Measurements from ENCODE around the gene CALCA. TPM values are rescaled to one million over a fixed set of nuclear protein-coding genes. Genes with fewer than 3 reads are reported as not detected.
"Not testable (repeated sequence)": the region's sequence is repeated elsewhere in the genome, so short reads cannot be mapped to it uniquely, and the experiment has no call there.

CALCA gene
- total RNA-seq = not detected

GRCh38 chr11:14971865-14972580, at the start of gene CALCA:
Gene CALCA, minus strand, starts transcription at chr11:14972351. Its CDS starts 1,159 bp downstream, at chr11:14971192.
- Mint-ChIP-seq H3K4me3 (peak within 1 kb of the TSS; percentile 53), H3K36me3 (ENCODE audit: low read depth) (no peaks in the 10 kb centered on the region), H3K9me3 (no peaks in the 10 kb centered on the region), H3K4me1 (peaks cover 32% of the 10 kb centered on the region), H3K27ac (no peak within 1 kb of the TSS), H3K27me3 (peaks cover 73% of the 10 kb centered on the region)
- POLR2A ChIA-PET = no interaction called here
- no peak for DNase-seq
- CTCF ChIA-PET = interaction anchor here (1.0 kb wide), 1 partner anchor 103 kb away, joined by 3 read pairs; no protein-coding TSS in a partner anchor

- Mint-ChIP-seq H3K4me1 (no peaks in the 10 kb centered on the region), H3K36me3 (ENCODE audit: low read depth) (no peaks in the 10 kb centered on the region), H3K4me3 (no peak overlapping the region), H3K9me3 (peaks cover 27% of the 10 kb centered on the region), H3K27ac (no peak overlapping the region), H3K27me3 (peaks cover 25% of the 10 kb centered on the region)
- ChIA-PET CTCF (interaction anchor here (2.2 kb wide), 1 partner anchor 10 kb away, joined by 7 read pairs; no protein-coding TSS in a partner anchor), POLR2A (no interaction called here)
- DNase-seq = no peak
These were observed 44.0 kb upstream of the CALCA start for GRCh38 chr11:15016200-15016599.

GRCh38 chr11:15011776-15012345, 39.7 kb upstream of the CALCA start:
- ChIA-PET CTCF (interaction anchor here (1.1 kb wide), 1 partner anchor 138 kb away, joined by 3 read pairs; no protein-coding TSS in a partner anchor), POLR2A (no interaction called here)
- no peaks in the 10 kb centered on the region for H3K36me3 Mint-ChIP-seq (ENCODE audit: low read depth)
- H3K4me1 Mint-ChIP-seq = no peaks in the 10 kb centered on the region
- H3K9me3 Mint-ChIP-seq = peaks cover 12% of the 10 kb centered on the region
- no peak for DNase-seq
- H3K4me3 Mint-ChIP-seq = no peak overlapping the region
- H3K27ac Mint-ChIP-seq = no peak overlapping the region
- H3K27me3 Mint-ChIP-seq = peaks cover 43% of the 10 kb centered on the region

GRCh38 chr11:15010865-15011264, 38.7 kb upstream of the CALCA start:
- CTCF ChIA-PET = interaction anchor here (1.1 kb wide), 1 partner anchor 139 kb away, joined by 3 read pairs; no protein-coding TSS in a partner anchor

GRCh38 chr11:15006139-15006759, 34.1 kb upstream of the CALCA start:
- peak; percentile 14 for DNase-seq
- no peaks in the 10 kb centered on the region for H3K36me3 Mint-ChIP-seq (ENCODE audit: low read depth)
- ChIA-PET POLR2A (no interaction called here), CTCF (interaction anchor here (0.9 to 1.5 kb wide), 3 partner anchors 9 to 99 kb away, joined by 3 to 7 read pairs (median 6); no protein-coding TSS in a partner anchor)
- no peaks in the 10 kb centered on the region for H3K4me1 Mint-ChIP-seq
- H3K4me3 Mint-ChIP-seq = no peak overlapping the region
- H3K27me3 Mint-ChIP-seq = peaks cover 55% of the 10 kb centered on the region
- H3K27ac Mint-ChIP-seq = no peak overlapping the region
- no peaks in the 10 kb centered on the region for H3K9me3 Mint-ChIP-seq

More at GRCh38 chr11:15010865-15011264, 38.7 kb upstream of the CALCA start:
- peaks cover 5% of the 10 kb centered on the region for H3K9me3 Mint-ChIP-seq
- no peak overlapping the region for H3K27ac Mint-ChIP-seq
- DNase-seq = no peak
- H3K27me3 Mint-ChIP-seq = peaks cover 44% of the 10 kb centered on the region
- H3K36me3 Mint-ChIP-seq (ENCODE audit: low read depth) = no peaks in the 10 kb centered on the region
- H3K4me1 Mint-ChIP-seq = no peaks in the 10 kb centered on the region
- H3K4me3 Mint-ChIP-seq = no peak overlapping the region
- POLR2A ChIA-PET = no interaction called here

- H3K27ac Mint-ChIP-seq; POLR2A ChIA-PET; DNase-seq; H3K4me1 Mint-ChIP-seq; H3K9me3 Mint-ChIP-seq; H3K27me3 Mint-ChIP-seq; H3K36me3 Mint-ChIP-seq (ENCODE audit: low read depth); CTCF ChIA-PET; H3K4me3 Mint-ChIP-seq: not testable (repeated sequence)
These were observed 16.0 kb upstream of the CALCA start for GRCh38 chr11:14988133-14988532.

GRCh38 chr11:14981507-14981906, 9.4 kb upstream of the CALCA start:
- Mint-ChIP-seq H3K36me3 (ENCODE audit: low read depth) (no peaks in the 10 kb centered on the region), H3K4me1 (no peaks in the 10 kb centered on the region), H3K27me3 (peaks cover 43% of the 10 kb centered on the region), H3K4me3 (no peak overlapping the region), H3K9me3 (no peaks in the 10 kb centered on the region), H3K27ac (no peak overlapping the region)
- ChIA-PET CTCF (interaction anchor here (1.5 kb wide), 1 partner anchor 12 kb away, joined by 3 read pairs; no protein-coding TSS in a partner anchor), POLR2A (no interaction called here)
- DNase-seq = no peak

- no peaks in the 10 kb centered on the region for H3K4me1 Mint-ChIP-seq
- no peaks in the 10 kb centered on the region for H3K9me3 Mint-ChIP-seq
- POLR2A ChIA-PET = no interaction called here
- H3K27me3 Mint-ChIP-seq = peaks cover 49% of the 10 kb centered on the region
- no peak overlapping the region for H3K4me3 Mint-ChIP-seq
- no peak overlapping the region for H3K27ac Mint-ChIP-seq
- no peaks in the 10 kb centered on the region for H3K36me3 Mint-ChIP-seq (ENCODE audit: low read depth)
- no peak for DNase-seq
- CTCF ChIA-PET = interaction anchor here (1.2 kb wide), 1 partner anchor 11 kb away, joined by 3 read pairs; no protein-coding TSS in a partner anchor
These were observed 8.7 kb upstream of the CALCA start for GRCh38 chr11:14980854-14981253.

GRCh38 chr11:14977101-14977880, 5.1 kb upstream of the CALCA start:
- Mint-ChIP-seq H3K36me3 (ENCODE audit: low read depth) (no peaks in the 10 kb centered on the region), H3K9me3 (no peaks in the 10 kb centered on the region), H3K4me3 (no peak overlapping the region), H3K4me1 (peaks cover 28% of the 10 kb centered on the region), H3K27ac (no peak overlapping the region), H3K27me3 (peaks cover 72% of the 10 kb centered on the region)
- no peak for DNase-seq
- POLR2A ChIA-PET = no interaction called here
- CTCF ChIA-PET = no interaction called here

GRCh38 chr11:14975252-14975587, 3.1 kb upstream of the CALCA start:
- Mint-ChIP-seq H3K9me3 (no peaks in the 10 kb centered on the region), H3K4me3 (peak overlapping the region; percentile 27), H3K27me3 (peaks cover 77% of the 10 kb centered on the region), H3K4me1 (peaks cover 32% of the 10 kb centered on the region), H3K27ac (no peak overlapping the region), H3K36me3 (ENCODE audit: low read depth) (no peaks in the 10 kb centered on the region)
- no peak for DNase-seq
- CTCF ChIA-PET = interaction anchor here (0.6 to 2.5 kb wide), 5 partner anchors 8 to 150 kb away, joined by 3 to 15 read pairs (median 5); no protein-coding TSS in a partner anchor
- POLR2A ChIA-PET = no interaction called here

- Mint-ChIP-seq H3K4me3 (peak overlapping the region; percentile 53), H3K27ac (peak overlapping the region; percentile 21), H3K4me1 (peaks cover 32% of the 10 kb centered on the region), H3K36me3 (ENCODE audit: low read depth) (no peaks in the 10 kb centered on the region), H3K27me3 (peaks cover 77% of the 10 kb centered on the region), H3K9me3 (no peaks in the 10 kb centered on the region)
- ChIA-PET POLR2A (no interaction called here), CTCF (interaction anchor here (0.6 to 2.5 kb wide), 10 partner anchors 8 to 1012 kb away, joined by 3 to 15 read pairs (median 4); no protein-coding TSS in a partner anchor)
- peak; percentile 66 for DNase-seq
These were observed 2.5 kb upstream of the CALCA start for GRCh38 chr11:14974515-14975251.
